PFSK-1 (cell line): Measurements from ENCODE around the gene SYT14.

ENCODE experiments used
- FOXP2 ChIP-seq: optimal IDR thresholded peaks from 2 replicates; pipeline ENCODE3; 2011; ENCODE audit warnings: borderline replicate concordance, control low read depth, inconsistent platforms; ENCODE audit not compliant: insufficient read depth; ENCODE audit errors: extremely low read length, extremely low read depth
- POLR2AphosphoS5 ChIP-seq: IDR thresholded peaks from 2 replicates; pipeline ENCODE4 v1.6.1; 2012; ENCODE audit warnings: low read depth, mild to moderate bottlenecking, control low read depth, low read length, moderate library complexity
- REST ChIP-seq, 2 experiments: IDR thresholded peaks; 2 replicates each; pipeline versions ENCODE4 v1.6.1 to v1.8.0; 2011 to 2012; ENCODE audit warnings: low read depth in 2 of 2, low read length in 2 of 2, control low read depth in 1 of 2, inconsistent platforms in 1 of 2, mild to moderate bottlenecking in 1 of 2, moderate library complexity in 1 of 2; ENCODE audit not compliant: insufficient read depth in 1 of 2
- SIN3A ChIP-seq: IDR thresholded peaks from 2 replicates; pipeline ENCODE4 v1.6.1; 2012; ENCODE audit warnings: mild to moderate bottlenecking, low read length, moderate library complexity, borderline replicate concordance; ENCODE audit not compliant: insufficient read depth
- TAF1 ChIP-seq: IDR thresholded peaks from 2 replicates; pipeline ENCODE4 v1.6.1; 2012; ENCODE audit warnings: low read length, control low read depth, borderline replicate concordance; ENCODE audit not compliant: insufficient read depth

The SYT14 gene

GRCh38 chr1:210087058-210087457, 149.0 kb downstream of the SYT14 start:
- TF ChIP-seq SIN3A (no peak), POLR2AphosphoS5 (no peak), FOXP2 (no peak), TAF1 (no peak), REST (IDR thresholded peaks at IDR 0.05; ENCODE audit: insufficient read depth in 1 of 2, low read depth in 2 of 2, low read length in 2 of 2) (no peak)

- TF ChIP-seq REST (IDR thresholded peaks at IDR 0.05; ENCODE audit: insufficient read depth in 1 of 2, low read depth in 2 of 2, low read length in 2 of 2) (no peak), POLR2AphosphoS5 (no peak), TAF1 (no peak), FOXP2 (no peak), SIN3A (no peak)
These were observed 151.8 kb downstream of the SYT14 start for GRCh38 chr1:210089855-210090254.

- TF ChIP-seq SIN3A, result no peak
- no peak for TF ChIP-seq FOXP2
- no peak for TF ChIP-seq TAF1
- TF ChIP-seq POLR2AphosphoS5, result no peak
- TF ChIP-seq REST (IDR thresholded peaks at IDR 0.05; ENCODE audit: insufficient read depth in 1 of 2, low read depth in 2 of 2, low read length in 2 of 2), result no peak
These were observed 154.3 kb downstream of the SYT14 start for GRCh38 chr1:210092366-210092765.

GRCh38 chr1:210093461-210093860, 155.4 kb downstream of the SYT14 start:
- no peak for TF ChIP-seq TAF1
- no peak for TF ChIP-seq SIN3A
- TF ChIP-seq REST (IDR thresholded peaks at IDR 0.05; ENCODE audit: insufficient read depth in 1 of 2, low read depth in 2 of 2, low read length in 2 of 2), result no peak
- TF ChIP-seq FOXP2, result no peak
- no peak for TF ChIP-seq POLR2AphosphoS5

- no peak for TF ChIP-seq POLR2AphosphoS5
- no peak for TF ChIP-seq REST (IDR thresholded peaks at IDR 0.05; ENCODE audit: insufficient read depth in 1 of 2, low read depth in 2 of 2, low read length in 2 of 2)
- no peak for TF ChIP-seq TAF1
- no peak for TF ChIP-seq FOXP2
- no peak for TF ChIP-seq SIN3A
These were observed 160.3 kb downstream of the SYT14 start for GRCh38 chr1:210098356-210098755.
